ENCODE data around the gene SCP2. TPM values are rescaled to one million over a fixed set of nuclear protein-coding genes. Genes with fewer than 3 reads are reported as not detected.
A peak's percentile ranks its signal among the peaks of the same experiment; 100 is the strongest.

The SCP2 gene
- total RNA-seq, 2 experiments from 2014 or later: 22.7 to 27.0 TPM

DNA sequence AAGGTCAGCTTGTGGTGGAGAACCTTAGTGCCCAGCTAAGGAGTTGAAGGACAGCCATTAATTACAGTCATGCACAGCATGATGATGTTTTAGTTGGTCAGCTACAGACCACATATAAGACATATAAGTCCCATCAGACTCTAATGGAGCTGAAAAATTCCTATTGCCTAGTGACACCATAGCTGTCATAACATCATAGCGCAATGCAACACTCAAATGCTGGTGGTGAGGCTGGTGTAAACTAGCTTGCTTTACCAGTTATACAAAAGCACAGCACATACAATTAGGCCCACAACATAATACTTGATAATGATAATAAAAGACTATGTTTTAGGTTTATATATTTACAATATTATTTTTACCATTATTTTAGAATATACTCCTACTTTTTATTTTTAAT, 9.5 kb upstream of the SCP2 start:
- TF ChIP-seq, protein P1, sequence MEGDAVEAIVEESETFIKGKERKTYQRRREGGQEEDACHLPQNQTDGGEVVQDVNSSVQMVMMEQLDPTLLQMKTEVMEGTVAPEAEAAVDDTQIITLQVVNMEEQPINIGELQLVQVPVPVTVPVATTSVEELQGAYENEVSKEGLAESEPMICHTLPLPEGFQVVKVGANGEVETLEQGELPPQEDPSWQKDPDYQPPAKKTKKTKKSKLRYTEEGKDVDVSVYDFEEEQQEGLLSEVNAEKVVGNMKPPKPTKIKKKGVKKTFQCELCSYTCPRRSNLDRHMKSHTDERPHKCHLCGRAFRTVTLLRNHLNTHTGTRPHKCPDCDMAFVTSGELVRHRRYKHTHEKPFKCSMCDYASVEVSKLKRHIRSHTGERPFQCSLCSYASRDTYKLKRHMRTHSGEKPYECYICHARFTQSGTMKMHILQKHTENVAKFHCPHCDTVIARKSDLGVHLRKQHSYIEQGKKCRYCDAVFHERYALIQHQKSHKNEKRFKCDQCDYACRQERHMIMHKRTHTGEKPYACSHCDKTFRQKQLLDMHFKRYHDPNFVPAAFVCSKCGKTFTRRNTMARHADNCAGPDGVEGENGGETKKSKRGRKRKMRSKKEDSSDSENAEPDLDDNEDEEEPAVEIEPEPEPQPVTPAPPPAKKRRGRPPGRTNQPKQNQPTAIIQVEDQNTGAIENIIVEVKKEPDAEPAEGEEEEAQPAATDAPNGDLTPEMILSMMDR (IDR thresholded peaks at IDR 0.05): no peak
- H3K4me1 ChIP-seq (ENCODE audit: insufficient read depth, low read length): peaks cover 28% of the 10 kb centered on the region
- no peaks in the 10 kb centered on the region for H3K9me3 Mint-ChIP-seq
- CTCF ChIA-PET: interaction anchor here (0.5 kb wide), 1 partner anchor 767 kb away, joined by 3 read pairs; no protein-coding TSS in a partner anchor
- DNase-seq (no peak), ATAC-seq (ENCODE audit: poor library complexity) (no peak)
- intact Hi-C loops (cut with DNase I, micrococcal nuclease): no loop called here
- POLR2A ChIA-PET: interaction anchor here (0.6 to 1.5 kb wide), 2 partner anchors 10 to 1076 kb away, joined by 3 to 7 read pairs; partner anchors contain the start of gene SCP2
- no peak overlapping the region for H3K4me3 ChIP-seq (ENCODE audit: low read length)
- H3K36me3 Mint-ChIP-seq (ENCODE audit: low read depth): peaks cover 9% of the 10 kb centered on the region
- H3K9me3 ChIP-seq (ENCODE audit: control insufficient read depth in 1 of 2, insufficient read depth in 1 of 2, low read length in 2 of 2): no peaks in the 10 kb centered on the region
- H3K27me3 Mint-ChIP-seq: no peaks in the 10 kb centered on the region
- no peak overlapping the region for H3K27ac Mint-ChIP-seq
- H3K27ac ChIP-seq (ENCODE audit: low read depth in 1 of 2, low read length in 2 of 2): no peak overlapping the region
- no peaks in the 10 kb centered on the region for H3K27me3 ChIP-seq (ENCODE audit: control insufficient read depth in 1 of 2, insufficient read depth in 2 of 2, low read length in 2 of 2)
- H3K4me3 Mint-ChIP-seq: no peak overlapping the region
- H3K4me1 Mint-ChIP-seq (ENCODE audit: low read depth): peaks cover 33% of the 10 kb centered on the region
- H3K36me3 ChIP-seq (ENCODE audit: insufficient read depth, low read length): peaks cover 6% of the 10 kb centered on the region

DNA sequence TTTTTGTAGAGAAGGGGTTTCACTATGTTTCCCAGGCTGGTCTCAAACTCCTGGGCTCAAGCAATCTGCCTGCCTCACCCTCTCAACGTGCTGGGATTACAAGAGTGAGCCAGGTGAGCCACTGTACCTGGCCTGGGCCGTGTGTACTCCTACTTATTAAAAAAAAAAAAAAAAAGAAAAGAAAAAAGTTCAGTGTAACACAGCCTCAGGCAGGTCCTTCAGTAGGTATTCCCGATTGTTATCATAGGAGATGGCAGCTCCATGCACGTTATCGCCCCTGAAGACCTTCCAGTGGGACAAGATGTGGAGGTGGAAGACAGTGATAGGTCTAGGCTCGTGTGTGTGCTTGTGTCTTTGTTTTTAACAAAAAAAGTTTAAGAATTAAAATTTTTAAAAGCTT, 8.9 kb upstream of the SCP2 start:
- ATAC-seq (ENCODE audit: poor library complexity): no peak
- POLR2A ChIA-PET: interaction anchor here (1.0 to 1.5 kb wide), 2 partner anchors 9 to 13 kb away, joined by 3 to 7 read pairs; partner anchors contain the start of gene SCP2
- intact Hi-C loops (cut with DNase I, micrococcal nuclease): no loop called here

DNA sequence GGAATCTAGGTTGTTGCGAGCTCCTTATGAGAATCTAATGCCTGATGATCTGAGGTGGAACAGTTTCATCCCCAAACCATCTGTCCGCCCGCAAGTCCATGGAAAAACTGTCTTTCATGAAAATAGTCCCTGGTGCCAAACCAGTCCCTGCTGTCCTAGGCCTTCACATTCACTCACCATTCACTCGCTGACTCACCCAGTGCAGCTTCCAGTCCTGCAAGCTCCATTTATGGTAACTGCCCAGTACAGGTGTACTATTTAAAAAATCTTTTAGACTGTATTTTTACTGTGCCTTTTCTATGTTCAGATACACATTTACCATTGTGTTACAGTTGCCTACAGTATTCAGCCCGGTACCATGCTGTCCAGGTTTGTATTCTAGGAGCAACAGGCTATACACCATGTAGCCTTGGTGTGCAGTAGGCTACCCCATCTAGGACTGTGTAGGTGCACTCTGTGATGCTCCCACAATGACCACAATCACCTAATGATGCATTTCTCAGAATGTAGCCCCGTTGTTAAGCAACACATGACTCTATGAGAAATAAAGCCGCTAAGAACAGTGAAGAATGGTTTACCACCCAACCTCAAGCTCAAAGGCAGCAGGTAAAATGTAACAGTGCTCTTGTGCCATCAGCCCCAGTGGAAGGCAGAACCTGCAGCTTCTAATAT, 7.9 kb upstream of the SCP2 start:
- H3K9me3 ChIP-seq (ENCODE audit: control insufficient read depth in 1 of 2, insufficient read depth in 1 of 2, low read length in 2 of 2): no peaks in the 10 kb centered on the region
- POLR2A ChIA-PET: interaction anchor here (1.0 kb wide), 1 partner anchor 12 kb away, joined by 3 read pairs; no protein-coding TSS in a partner anchor
- no peak overlapping the region for H3K4me3 ChIP-seq (ENCODE audit: low read length)
- Mint-ChIP-seq H3K27me3 (no peaks in the 10 kb centered on the region), H3K4me1 (ENCODE audit: low read depth) (peaks cover 38% of the 10 kb centered on the region), H3K9me3 (no peaks in the 10 kb centered on the region), H3K4me3 (peak overlapping the region; percentile 85), H3K27ac (peak overlapping the region; percentile 70), H3K36me3 (ENCODE audit: low read depth) (peaks cover 9% of the 10 kb centered on the region)
- TF ChIP-seq, protein P1 (IDR thresholded peaks at IDR 0.05): no peak
- peaks cover 28% of the 10 kb centered on the region for H3K4me1 ChIP-seq (ENCODE audit: insufficient read depth, low read length)
- H3K27me3 ChIP-seq (ENCODE audit: control insufficient read depth in 1 of 2, insufficient read depth in 2 of 2, low read length in 2 of 2): no peaks in the 10 kb centered on the region
- intact Hi-C loops (cut with DNase I, micrococcal nuclease): no loop called here
- DNase-seq (peak in 3 of 14 experiments; percentile 26 to 34 (median 29)), ATAC-seq (ENCODE audit: poor library complexity) (peak; percentile 5)
- no peak overlapping the region for H3K27ac ChIP-seq (ENCODE audit: low read depth in 1 of 2, low read length in 2 of 2)
- CTCF ChIA-PET: interaction anchor here (0.8 kb wide), 2 partner anchors 14 kb away, joined by 3 read pairs; no protein-coding TSS in a partner anchor
- peaks cover 4% of the 10 kb centered on the region for H3K36me3 ChIP-seq (ENCODE audit: insufficient read depth, low read length)

More for the DNA sequence above, 8.9 kb upstream of the SCP2 start:
- no peak overlapping the region for H3K4me3 Mint-ChIP-seq
- no peaks in the 10 kb centered on the region for H3K27me3 Mint-ChIP-seq
- no peak overlapping the region for H3K27ac Mint-ChIP-seq
- Histone ChIP-seq H3K4me1 (ENCODE audit: insufficient read depth, low read length) (peaks cover 28% of the 10 kb centered on the region), H3K27ac (ENCODE audit: low read depth in 1 of 2, low read length in 2 of 2) (no peak overlapping the region), H3K27me3 (ENCODE audit: control insufficient read depth in 1 of 2, insufficient read depth in 2 of 2, low read length in 2 of 2) (no peaks in the 10 kb centered on the region), H3K36me3 (ENCODE audit: insufficient read depth, low read length) (peaks cover 6% of the 10 kb centered on the region), H3K9me3 (ENCODE audit: control insufficient read depth in 1 of 2, insufficient read depth in 1 of 2, low read length in 2 of 2) (no peaks in the 10 kb centered on the region), H3K4me3 (ENCODE audit: low read length) (no peak overlapping the region)
- peaks cover 9% of the 10 kb centered on the region for H3K36me3 Mint-ChIP-seq (ENCODE audit: low read depth)
- TF ChIP-seq, protein P1 (IDR thresholded peaks at IDR 0.05): no peak
- CTCF ChIA-PET: interaction anchor here (0.8 kb wide), 2 partner anchors 13 to 15 kb away, joined by 3 read pairs; no protein-coding TSS in a partner anchor
- peaks cover 36% of the 10 kb centered on the region for H3K4me1 Mint-ChIP-seq (ENCODE audit: low read depth)
- DNase-seq: no peak
- H3K9me3 Mint-ChIP-seq: no peaks in the 10 kb centered on the region

Measured in CD4-positive, alpha-beta T cell (primary cell).